Esophagus (tissue), 2 donors: Measurements from ENCODE around the gene NMNAT3. TPM values are rescaled to one million over a fixed set of nuclear protein-coding genes. Genes with fewer than 3 reads are reported as not detected.

Source experiments
- H3K27ac ChIP-seq, 2 donors: one replicate each; pipeline ENCODE4 v1.5.1; 2013; ENCODE audit warnings: low read depth in 2 of 2, mild to moderate bottlenecking in 2 of 2, inconsistent platforms in 1 of 2, low read length in 1 of 2, moderate library complexity in 1 of 2
- H3K27me3 ChIP-seq, 2 donors: one replicate each; pipeline ENCODE4 v1.6.1; 2013; ENCODE audit warnings: low read length in 2 of 2, control low read depth in 1 of 2, mild to moderate bottlenecking in 1 of 2; ENCODE audit not compliant: insufficient read depth in 2 of 2, control insufficient read depth in 1 of 2
- H3K36me3 ChIP-seq, 2 donors: one replicate each; pipeline ENCODE4 v1.6.1; 2013; ENCODE audit warnings: low read length in 1 of 2; ENCODE audit not compliant: control insufficient read depth in 2 of 2, insufficient read depth in 2 of 2
- H3K4me1 ChIP-seq, 2 donors: one replicate each; pipeline ENCODE4 v1.6.1; 2013; ENCODE audit warnings: low read length in 1 of 2; ENCODE audit not compliant: control insufficient read depth in 2 of 2, insufficient read depth in 2 of 2
- H3K4me3 ChIP-seq, 2 donors: one replicate each; pipeline ENCODE4 v1.5.1; 2013; ENCODE audit warnings: low read length in 2 of 2, mild to moderate bottlenecking in 2 of 2, low read depth in 1 of 2, moderate library complexity in 1 of 2
- H3K9me3 ChIP-seq, 2 donors: one replicate each; pipeline ENCODE4 v1.6.1; 2013; ENCODE audit warnings: mild to moderate bottlenecking in 2 of 2, low read depth in 1 of 2, low read length in 1 of 2, moderate library complexity in 1 of 2; ENCODE audit not compliant: control insufficient read depth in 2 of 2, insufficient read depth in 1 of 2
- WGBS, 2 donors: extraction: QIAGEN DNeasy Blood & Tissue Kit; methylation state at CpG; one replicate each; pipeline ENCODE4 v1.1.7; 2013; 5-methylcytosine and 5-hydroxymethylcytosine counted together
- polyA plus RNA-seq, 2 donors: library from polyadenylated mRNA; stranded (reverse); fragments of 200-250 nt; gene quantifications; one replicate each; pipeline ENCODE4 v1.2.3, GENCODE V29; 2013
- donor health status: healthy with polysubstance abuse.
- donor health status: Bipolar disorder and iron deficiency.

Gene NMNAT3
- polyA plus RNA-seq, 2 donors, result 2.1 to 4.6 TPM

DNA sequence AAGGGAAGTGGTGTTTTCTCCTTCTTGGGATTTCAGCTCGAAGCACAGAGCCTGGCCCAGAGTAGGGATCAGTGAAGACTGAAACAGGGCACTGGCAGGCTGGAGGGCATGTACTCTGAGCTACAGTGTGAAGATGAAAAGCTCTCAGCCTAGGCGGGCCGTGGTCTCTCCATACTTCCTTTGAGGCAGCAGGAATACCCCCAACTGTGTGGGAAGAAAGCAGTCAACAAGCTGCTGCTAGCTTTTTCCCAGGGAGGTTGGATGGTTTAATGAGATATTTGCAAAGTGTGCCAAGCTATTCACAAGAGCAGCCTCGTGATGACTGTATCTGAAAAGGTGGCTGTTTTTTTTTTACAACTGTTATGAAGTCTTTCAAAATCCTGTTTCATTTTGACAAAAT, 47.2 kb downstream of the NMNAT3 start:
- H3K9me3 ChIP-seq, result peaks cover 0 to 1% of the 10 kb centered on the region in 2 donors
- H3K27me3 ChIP-seq, result peaks cover 0 to under 1% of the 10 kb centered on the region in 2 donors
- H3K4me3 ChIP-seq, result no peak overlapping the region
- no peaks in the 10 kb centered on the region for H3K4me1 ChIP-seq
- 70 to 73% methylated on average over 4 of the region's 4 CpGs for WGBS, 2 donors
- H3K36me3 ChIP-seq, result peaks cover 0 to 2% of the 10 kb centered on the region in 2 donors
- H3K27ac ChIP-seq, result no peak overlapping the region

GRCh38 chr3:139629033-139629432, 48.7 kb downstream of the NMNAT3 start:
- peaks cover 0 to 1% of the 10 kb centered on the region in 2 donors for H3K9me3 ChIP-seq
- no peaks in the 10 kb centered on the region for H3K27me3 ChIP-seq
- no peaks in the 10 kb centered on the region for H3K4me1 ChIP-seq
- H3K36me3 ChIP-seq, result peaks cover 0 to 2% of the 10 kb centered on the region in 2 donors
- no peak overlapping the region for H3K4me3 ChIP-seq
- H3K27ac ChIP-seq, result no peak overlapping the region
- 69 to 76% methylated on average over 3 of the region's 3 CpGs for WGBS, 2 donors

DNA sequence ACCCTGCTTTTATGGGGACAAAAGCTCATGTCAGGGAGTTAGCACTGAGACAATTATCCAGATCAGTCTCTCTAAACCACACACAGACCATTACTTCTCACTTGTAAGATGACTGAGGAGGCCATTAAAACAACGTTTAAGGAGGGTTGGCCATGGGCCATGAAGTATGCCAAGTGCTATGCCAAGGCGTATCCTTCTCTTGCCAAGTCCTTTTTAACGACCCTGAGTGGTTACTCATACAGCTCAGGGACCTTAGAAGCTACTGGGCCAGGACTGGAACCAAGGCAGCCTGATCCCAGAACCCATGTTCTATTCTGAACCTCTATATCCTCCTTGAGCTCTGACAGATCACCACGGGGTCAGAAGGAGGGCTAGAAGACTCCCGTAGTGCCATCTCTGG, 50.0 kb downstream of the NMNAT3 start:
- WGBS, 2 donors, result 64% methylated on average over 5 of the region's 5 CpGs
- Histone ChIP-seq H3K27ac (no peak overlapping the region), H3K36me3 (no peaks in the 10 kb centered on the region), H3K4me3 (no peak overlapping the region), H3K9me3 (no peaks in the 10 kb centered on the region), H3K4me1 (no peaks in the 10 kb centered on the region), H3K27me3 (no peaks in the 10 kb centered on the region)

DNA sequence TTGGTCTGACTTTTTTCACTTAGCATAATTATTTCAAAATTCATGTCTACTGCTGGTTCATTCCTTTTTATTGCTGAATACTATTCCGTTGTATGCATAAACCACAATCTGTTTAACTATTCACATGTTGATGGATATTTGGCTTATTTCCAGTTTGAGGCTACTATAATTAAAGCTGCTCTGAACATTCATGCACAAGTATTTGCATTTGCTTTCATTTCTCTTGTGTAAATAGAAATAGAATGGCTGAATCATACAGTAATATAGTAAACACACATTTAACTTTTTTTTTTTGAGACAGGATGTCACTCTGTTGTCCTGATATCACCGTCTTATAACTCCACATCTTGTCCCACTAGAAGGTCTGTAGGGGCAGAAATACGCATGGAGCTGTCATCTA, 57.3 kb downstream of the NMNAT3 start:
- Histone ChIP-seq H3K27me3 (no peaks in the 10 kb centered on the region), H3K36me3 (no peaks in the 10 kb centered on the region), H3K4me1 (no peaks in the 10 kb centered on the region), H3K27ac (no peak overlapping the region), H3K9me3 (no peaks in the 10 kb centered on the region), H3K4me3 (no peak overlapping the region)
- WGBS, 2 donors, result 71 to 80% methylated on average over 3 of the region's 3 CpGs

- no peaks in the 10 kb centered on the region for H3K27me3 ChIP-seq
- H3K36me3 ChIP-seq, result no peaks in the 10 kb centered on the region
- no peaks in the 10 kb centered on the region for H3K9me3 ChIP-seq
- no peaks in the 10 kb centered on the region for H3K4me1 ChIP-seq
- H3K4me3 ChIP-seq, result no peak overlapping the region
- no peak overlapping the region for H3K27ac ChIP-seq
- WGBS, 2 donors, result 22 to 62% methylated on average over 1 of the region's 1 CpG
These were observed 58.3 kb downstream of the NMNAT3 start for GRCh38 chr3:139619484-139619883.

GRCh38 chr3:139617672-139618268, 60.0 kb downstream of the NMNAT3 start:
- 66 to 68% methylated on average over 3 of the region's 3 CpGs for WGBS, 2 donors

GRCh38 chr3:139611528-139611927, 66.2 kb downstream of the NMNAT3 start:
- no peaks in the 10 kb centered on the region for H3K9me3 ChIP-seq
- no peaks in the 10 kb centered on the region for H3K4me1 ChIP-seq
- H3K27me3 ChIP-seq, result no peaks in the 10 kb centered on the region
- 87 to 91% methylated on average over 5 of the region's 5 CpGs for WGBS, 2 donors
- H3K4me3 ChIP-seq, result no peak overlapping the region
- H3K27ac ChIP-seq, result no peak overlapping the region
- no peaks in the 10 kb centered on the region for H3K36me3 ChIP-seq

More at GRCh38 chr3:139617672-139618268, 60.0 kb downstream of the NMNAT3 start:
- H3K36me3 ChIP-seq, result no peaks in the 10 kb centered on the region
- no peak overlapping the region for H3K4me3 ChIP-seq
- H3K9me3 ChIP-seq, result no peaks in the 10 kb centered on the region
- H3K27me3 ChIP-seq, result no peaks in the 10 kb centered on the region
- no peak overlapping the region for H3K27ac ChIP-seq
- no peaks in the 10 kb centered on the region for H3K4me1 ChIP-seq

DNA sequence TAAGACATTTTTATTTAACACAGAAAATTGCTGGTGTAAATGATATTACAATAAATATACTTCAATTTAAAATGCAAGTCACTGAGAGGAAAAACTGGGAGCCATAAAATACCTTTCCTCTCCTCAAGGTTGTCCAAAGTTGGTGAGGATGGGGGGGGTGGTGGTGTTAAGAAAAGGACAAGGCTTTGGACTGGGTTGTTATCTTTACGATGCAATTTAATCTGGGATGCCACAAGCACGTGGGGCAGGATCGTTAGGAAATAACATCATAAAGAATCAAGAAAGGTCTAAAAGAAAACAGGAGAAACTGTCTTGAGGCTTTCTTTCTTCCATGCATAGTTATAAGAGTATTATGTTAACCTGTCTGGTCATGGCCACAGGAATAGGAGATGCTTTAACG, 66.9 kb downstream of the NMNAT3 start:
- H3K9me3 ChIP-seq, result no peaks in the 10 kb centered on the region
- no peak overlapping the region for H3K4me3 ChIP-seq
- no peaks in the 10 kb centered on the region for H3K4me1 ChIP-seq
- 69 to 83% methylated on average over 4 of the region's 4 CpGs for WGBS, 2 donors
- no peaks in the 10 kb centered on the region for H3K27me3 ChIP-seq
- H3K27ac ChIP-seq, result no peak overlapping the region
- no peaks in the 10 kb centered on the region for H3K36me3 ChIP-seq

DNA sequence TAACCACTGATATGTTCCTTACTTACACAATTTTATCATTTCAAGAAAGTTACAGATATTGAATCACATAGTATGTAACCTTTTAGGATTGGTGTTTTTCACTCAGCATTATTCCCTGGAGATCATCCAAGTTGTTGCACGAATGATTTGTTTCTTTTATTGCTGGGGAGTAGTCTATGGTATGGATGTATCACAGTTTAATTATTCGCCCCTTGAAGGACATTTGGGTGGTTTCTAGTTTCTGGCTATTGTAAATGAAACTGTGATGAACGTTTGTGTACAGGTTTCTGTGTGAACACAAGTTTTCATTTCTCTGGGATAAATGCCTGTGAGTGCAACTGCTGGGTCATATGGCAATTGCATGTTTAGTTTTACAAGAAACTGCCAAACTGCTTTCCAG, 68.8 kb downstream of the NMNAT3 start:
- no peaks in the 10 kb centered on the region for H3K27me3 ChIP-seq
- no peaks in the 10 kb centered on the region for H3K4me1 ChIP-seq
- 49% methylated on average over 3 of the region's 3 CpGs for WGBS, 2 donors
- H3K36me3 ChIP-seq, result no peaks in the 10 kb centered on the region
- H3K4me3 ChIP-seq, result no peak overlapping the region
- no peaks in the 10 kb centered on the region for H3K9me3 ChIP-seq
- no peak overlapping the region for H3K27ac ChIP-seq

- no peaks in the 10 kb centered on the region for H3K27me3 ChIP-seq
- no peaks in the 10 kb centered on the region for H3K4me1 ChIP-seq
- H3K4me3 ChIP-seq, result no peak overlapping the region
- no peaks in the 10 kb centered on the region for H3K9me3 ChIP-seq
- no peaks in the 10 kb centered on the region for H3K36me3 ChIP-seq
- WGBS, 2 donors, result 94 to 95% methylated on average over 3 of the region's 3 CpGs
- H3K27ac ChIP-seq, result no peak overlapping the region
These were observed 69.7 kb downstream of the NMNAT3 start for GRCh38 chr3:139608108-139608380.
